Activated B cell treated with CpG ODN at 0.5 μM for 24 hours (primary cell): ENCODE results near the gene SLC6A3. TPM values are rescaled to one million over a fixed set of nuclear protein-coding genes. Genes with fewer than 3 reads are reported as not detected.

Experiments
- ATAC-seq: fragments of 200-7000 bp; cut with Tn5 transposase; one replicate; pipeline ENCODE4 v1.10.0; 2021; ENCODE audit warnings: low read depth, mild to moderate bottlenecking, moderate library complexity
- CTCF ChIA-PET: fragments of 350-600 bp; sonication (Branson Sonifier 250); formaldehyde crosslinking; loops from one replicate; lab custom pipeline; 2021; ENCODE audit warnings: antibody characterized with exemption; lab: Charles Lee
- POLR2A ChIA-PET: fragments of 350-600 bp; sonication (Branson Sonifier 250); formaldehyde crosslinking; loops from one replicate; lab custom pipeline; 2021; ENCODE audit warnings: antibody characterized with exemption; lab: Charles Lee
- DNase-seq: peaks from one replicate; pipeline ENCODE4 v3.0.0; 2022
- H3K27ac Mint-ChIP-seq: one replicate; pipeline ENCODE4 v1.8.0; 2020; ENCODE audit warnings: mixed read lengths
- H3K27me3 Mint-ChIP-seq: one replicate; pipeline ENCODE4 v1.8.0; 2021; ENCODE audit warnings: mixed read lengths
- H3K36me3 Mint-ChIP-seq: one replicate; pipeline ENCODE4 v1.8.0; 2021; ENCODE audit warnings: low read depth, mixed read lengths
- H3K4me1 Mint-ChIP-seq: one replicate; pipeline ENCODE4 v1.8.0; 2021; ENCODE audit warnings: mixed read lengths
- H3K4me3 Mint-ChIP-seq: one replicate; pipeline ENCODE4 v1.8.0; 2020; ENCODE audit warnings: mild to moderate bottlenecking, mixed read lengths
- H3K9me3 Mint-ChIP-seq: one replicate; pipeline ENCODE4 v1.8.0; 2020; ENCODE audit warnings: mixed read lengths
- CTCF ChIP-seq: fragments of 200-600 bp; IDR thresholded peaks from one replicate; pipeline ENCODE4 v1.8.0; 2022; ENCODE audit warnings: antibody characterized with exemption, mild to moderate bottlenecking
- intact Hi-C: fragments of 100-400 bp; cut with micrococcal nuclease; formaldehyde crosslinking; loops from one replicate; pipeline ENCODE4 v1.15.1; 2024
- total RNA-seq: library from RNA; stranded (reverse); gene quantifications from 2 replicates; pipeline ENCODE4 v1.2.3, GENCODE V29; 2022

The SLC6A3 gene
- total RNA-seq, 1 donor from 2014 or later = 2.0 TPM

DNA sequence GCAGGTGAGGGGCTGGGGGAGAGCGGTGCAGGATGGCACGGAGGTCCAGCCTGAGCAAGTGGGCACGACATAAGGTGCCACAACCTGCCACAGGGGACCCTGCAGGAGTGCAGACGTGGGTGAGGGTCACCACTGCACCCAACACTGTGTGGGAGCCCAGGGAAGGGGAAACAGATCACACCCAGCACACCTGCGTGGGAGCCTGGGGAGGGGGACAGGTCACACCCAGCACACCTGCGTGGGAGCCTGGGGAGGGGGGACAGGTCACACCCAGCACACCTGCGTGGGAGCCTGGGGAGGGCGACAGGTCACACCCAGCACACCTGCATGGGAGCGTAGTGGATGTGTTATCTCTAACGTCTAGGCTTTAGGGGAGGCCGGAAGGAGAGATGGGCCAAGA lies 53.0 kb downstream of the SLC6A3 start:
- ATAC-seq (no peak), DNase-seq (no peak)
- H3K9me3 Mint-ChIP-seq = no peaks in the 10 kb centered on the region
- intact Hi-C loops = no loop called here
- no peak overlapping the region for H3K27ac Mint-ChIP-seq
- H3K4me3 Mint-ChIP-seq = no peak overlapping the region
- peaks cover 21% of the 10 kb centered on the region for H3K27me3 Mint-ChIP-seq
- ChIA-PET POLR2A (no interaction called here), CTCF (no interaction called here)
- H3K4me1 Mint-ChIP-seq = no peaks in the 10 kb centered on the region
- TF ChIP-seq CTCF = no peak
- H3K36me3 Mint-ChIP-seq = no peaks in the 10 kb centered on the region

- Mint-ChIP-seq H3K36me3 (no peaks in the 10 kb centered on the region), H3K27me3 (peaks cover 21% of the 10 kb centered on the region), H3K27ac (no peak overlapping the region), H3K4me1 (peaks cover 5% of the 10 kb centered on the region), H3K4me3 (no peak overlapping the region), H3K9me3 (no peaks in the 10 kb centered on the region)
- no peak for ATAC-seq
- no peak for DNase-seq
- POLR2A ChIA-PET = no interaction called here
- CTCF ChIA-PET = no interaction called here
- intact Hi-C loops = no loop called here
- no peak for TF ChIP-seq CTCF
These were observed 53.5 kb downstream of the SLC6A3 start for GRCh38 chr5:1391691-1392090.

DNA sequence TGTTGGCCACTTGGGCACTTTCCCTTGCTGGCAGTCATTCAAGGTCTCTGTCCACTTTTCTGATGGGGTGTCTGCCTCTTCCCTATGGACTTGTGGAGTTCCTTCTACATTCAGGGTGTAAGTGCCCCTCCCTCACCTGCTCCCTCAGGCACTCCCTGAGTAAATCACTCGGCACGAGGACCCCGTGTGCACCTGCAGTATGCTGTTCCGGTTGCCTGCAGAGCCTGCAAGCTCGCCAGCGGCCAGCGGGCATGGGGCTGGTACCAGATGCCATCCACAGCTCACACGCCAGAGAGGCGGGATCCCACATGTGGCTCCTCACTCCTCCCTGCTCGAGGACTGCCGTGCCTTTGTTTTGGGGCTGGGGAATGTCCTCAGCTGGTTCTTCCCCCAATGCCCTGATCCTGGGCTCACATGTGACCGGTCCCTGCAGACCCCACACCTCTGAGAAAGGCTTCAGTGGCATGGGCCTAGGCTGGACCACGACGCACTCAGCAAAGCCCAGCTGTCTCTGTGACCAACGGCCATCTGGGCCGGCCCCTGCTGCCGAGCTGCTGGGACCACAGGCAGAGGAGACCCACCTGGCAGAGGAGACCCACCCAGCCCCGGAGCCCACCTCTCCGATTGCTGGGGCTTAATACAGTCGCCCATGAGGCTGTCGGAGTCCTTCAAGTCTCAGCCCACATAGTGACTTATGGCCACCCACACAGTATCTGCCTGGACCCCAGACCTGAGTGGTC lies 54.2 kb downstream of the SLC6A3 start:
- no peak for TF ChIP-seq CTCF
- peaks cover 11% of the 10 kb centered on the region for H3K4me1 Mint-ChIP-seq
- intact Hi-C loops = no loop called here
- peaks cover 2% of the 10 kb centered on the region for H3K36me3 Mint-ChIP-seq
- DNase-seq (no peak), ATAC-seq (no peak)
- H3K9me3 Mint-ChIP-seq = no peaks in the 10 kb centered on the region
- H3K27ac Mint-ChIP-seq = no peak overlapping the region
- H3K27me3 Mint-ChIP-seq = peaks cover 18% of the 10 kb centered on the region
- POLR2A ChIA-PET = no interaction called here
- CTCF ChIA-PET = no interaction called here
- no peak overlapping the region for H3K4me3 Mint-ChIP-seq

- no peak overlapping the region for H3K4me3 Mint-ChIP-seq
- ChIA-PET CTCF (no interaction called here), POLR2A (no interaction called here)
- H3K9me3 Mint-ChIP-seq = no peaks in the 10 kb centered on the region
- TF ChIP-seq CTCF = no peak
- peaks cover 2% of the 10 kb centered on the region for H3K36me3 Mint-ChIP-seq
- intact Hi-C loops = no loop called here
- no peak overlapping the region for H3K27ac Mint-ChIP-seq
- ATAC-seq (no peak), DNase-seq (no peak)
- peaks cover 15% of the 10 kb centered on the region for H3K27me3 Mint-ChIP-seq
- H3K4me1 Mint-ChIP-seq = peaks cover 15% of the 10 kb centered on the region
These were observed 54.9 kb downstream of the SLC6A3 start for GRCh38 chr5:1390333-1390732.

DNA sequence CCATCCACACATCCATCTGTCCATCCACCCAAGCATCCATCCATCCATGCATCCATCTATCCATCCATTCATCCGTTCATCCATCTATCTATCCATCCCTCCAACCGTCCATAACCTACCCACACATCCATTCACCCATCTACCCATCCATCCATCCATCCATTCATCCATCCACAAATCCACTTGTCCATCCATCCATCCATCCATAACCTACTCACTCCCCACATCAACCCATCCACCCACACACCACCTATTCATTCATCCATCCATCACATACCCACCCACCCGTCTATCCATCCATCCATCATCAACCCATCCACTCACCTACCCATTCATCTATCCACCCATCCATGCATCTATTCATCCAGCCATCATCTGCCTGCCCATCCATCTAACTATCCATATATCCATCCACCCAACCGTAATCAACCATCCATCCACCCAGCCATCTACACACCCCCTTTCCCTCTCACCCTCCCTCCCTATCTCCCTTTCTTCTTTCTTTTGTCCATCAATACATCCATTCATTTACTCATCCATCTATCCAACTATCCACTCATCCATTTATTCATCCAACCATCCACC lies 56.8 kb downstream of the SLC6A3 start:
- POLR2A ChIA-PET = no interaction called here
- no peak for DNase-seq
- H3K27ac Mint-ChIP-seq = no peak overlapping the region
- H3K36me3 Mint-ChIP-seq = peaks cover 2% of the 10 kb centered on the region
- CTCF ChIA-PET = no interaction called here
- no peaks in the 10 kb centered on the region for H3K9me3 Mint-ChIP-seq
- no peak for TF ChIP-seq CTCF
- intact Hi-C loops = no loop called here
- peaks cover 9% of the 10 kb centered on the region for H3K27me3 Mint-ChIP-seq
- ATAC-seq = no peak
- no peak overlapping the region for H3K4me3 Mint-ChIP-seq
- H3K4me1 Mint-ChIP-seq = peaks cover 20% of the 10 kb centered on the region
